Stimulated activated CD4-positive, alpha-beta T cell treated with anti-CD3 and anti-CD28 coated beads, TNF-alpha, amount 100 ng/mL, for 1 hour (primary cell): ENCODE data around the gene PPIL1.
"Not testable (repeated sequence)": the region's sequence is repeated elsewhere in the genome, so short reads cannot be mapped to it uniquely, and the experiment has no call there.

Experiments used
- DNase-seq, 3 donors: peaks; one replicate each; pipeline ENCODE4 v3.0.0-alpha.2; 2020; ENCODE audit warnings: low read depth in 3 of 3, low spot score in 1 of 3

PPIL1 gene

GRCh38 chr6:36817176-36817817 lies 57.3 kb downstream of the PPIL1 start:
- DNase-seq: no peak

DNA sequence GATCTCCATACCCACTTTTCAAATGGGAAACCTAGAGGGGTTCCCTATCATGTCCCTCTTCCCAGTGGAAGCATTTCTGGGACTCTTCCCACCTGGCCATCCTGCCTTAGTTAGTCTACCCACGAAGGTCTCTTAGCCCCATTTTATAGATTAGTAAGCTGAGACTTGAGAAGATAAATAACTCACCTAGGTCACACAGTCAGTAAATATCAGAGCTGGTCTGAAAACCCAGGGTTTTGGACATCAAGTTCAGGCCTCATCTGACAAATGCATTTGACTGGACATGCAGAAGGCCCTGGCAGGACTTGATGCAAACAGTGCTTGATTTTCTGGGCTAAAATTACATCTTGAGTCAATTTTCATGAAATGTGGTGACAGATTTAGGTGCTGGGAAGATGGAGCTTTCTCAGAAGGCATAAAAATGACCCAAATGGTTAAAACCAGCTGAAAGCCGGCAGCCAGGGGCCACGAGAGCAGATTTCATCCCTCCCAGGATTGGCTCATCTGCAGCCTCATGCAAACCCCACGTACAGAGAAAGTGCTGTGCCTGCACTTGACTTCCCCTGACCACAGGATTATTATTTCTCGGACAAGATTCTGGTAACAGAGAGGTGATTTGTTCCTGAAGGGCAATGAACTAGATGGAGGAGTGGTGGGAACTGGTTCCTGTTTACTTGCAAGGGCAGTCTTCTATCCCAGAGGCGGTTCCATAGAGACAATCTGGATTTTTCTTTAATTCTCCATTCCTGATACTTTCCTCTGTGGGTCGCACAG lies 58.5 kb downstream of the PPIL1 start:
- no peak for DNase-seq

DNA sequence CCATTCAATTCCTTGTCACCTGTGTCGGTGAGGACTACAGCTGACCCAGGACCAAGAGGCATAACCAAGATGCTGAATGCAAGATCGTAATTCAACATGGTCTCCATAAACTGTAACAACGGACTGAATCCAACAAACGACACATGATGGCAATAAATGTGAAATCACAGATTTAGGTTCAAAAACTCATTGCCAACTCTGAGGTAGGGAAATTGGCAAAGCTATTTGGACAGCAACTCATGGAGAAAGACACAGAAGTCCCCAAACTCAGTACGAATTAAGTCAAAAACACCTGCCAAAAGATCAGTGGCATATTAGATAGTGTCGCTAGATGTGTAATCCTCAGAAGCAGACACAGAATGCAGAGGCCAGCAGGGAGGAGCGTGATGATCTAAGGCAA lies 60.4 kb downstream of the PPIL1 start:
- DNase-seq: no peak

DNA sequence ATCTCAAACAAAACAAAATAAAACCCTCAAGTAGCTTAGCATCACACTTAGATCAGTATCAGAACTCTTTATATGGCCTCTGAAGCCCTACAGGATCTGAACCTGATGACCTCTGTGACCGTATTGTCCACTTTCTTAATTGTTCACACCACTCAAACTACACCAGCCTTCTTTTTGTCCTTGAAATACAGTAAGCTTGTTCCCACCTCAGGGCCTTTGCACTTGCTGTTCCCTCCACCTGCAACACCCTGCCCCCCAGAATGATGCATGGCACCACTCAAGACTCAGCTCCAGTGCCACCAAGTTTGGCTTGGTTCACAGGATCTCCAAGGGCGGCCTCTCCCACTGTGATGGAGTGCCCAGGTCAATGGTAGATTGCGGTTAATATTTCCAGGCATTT lies 61.1 kb downstream of the PPIL1 start:
- DNase-seq: no peak

- DNase-seq: not testable (repeated sequence)
Observed at GRCh38 chr6:36813047-36813446, 61.6 kb downstream of the PPIL1 start.

- DNase-seq: no peak
Observed at GRCh38 chr6:36809941-36810803, 64.4 kb downstream of the PPIL1 start.

DNA sequence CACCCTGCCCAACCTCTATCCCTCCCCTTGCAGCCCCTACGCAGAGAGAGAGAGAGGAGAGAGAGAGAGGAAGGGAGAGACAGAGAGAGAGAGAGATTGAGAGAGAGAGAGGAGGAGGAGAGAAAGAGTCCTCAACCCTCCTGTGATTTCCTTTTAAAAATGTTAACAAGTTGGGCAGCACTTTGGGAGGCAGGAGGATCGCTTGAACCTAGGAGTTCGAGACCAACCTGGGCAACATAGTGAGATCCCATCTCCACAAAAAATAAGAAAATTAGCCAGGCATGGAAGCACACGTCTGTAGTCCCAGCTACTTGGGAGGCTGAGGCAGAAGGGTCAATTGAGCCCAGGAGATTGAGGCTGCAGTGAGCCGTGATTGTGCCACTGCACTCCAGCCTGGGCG lies 65.4 kb downstream of the PPIL1 start:
- no peak for DNase-seq

DNA sequence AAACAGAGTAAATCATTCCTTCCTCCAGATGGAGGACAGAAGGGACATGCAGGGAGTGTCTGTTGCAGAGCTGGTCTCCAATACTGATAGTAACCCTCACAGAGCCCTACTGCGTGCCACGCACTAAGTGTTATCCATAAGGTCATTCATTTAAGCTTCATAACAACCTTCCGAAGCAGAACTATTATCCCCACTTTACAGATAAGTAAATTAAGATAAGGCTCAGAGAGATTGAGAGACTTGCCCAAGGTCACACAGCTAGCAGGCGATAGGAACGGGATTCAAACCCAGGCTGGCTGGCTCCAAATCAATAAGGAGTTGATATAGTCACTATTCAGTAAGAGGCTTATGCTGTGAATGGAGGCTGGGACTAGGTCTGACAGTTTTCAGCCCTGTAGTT lies 66.0 kb downstream of the PPIL1 start:
- DNase-seq: no peak

DNA sequence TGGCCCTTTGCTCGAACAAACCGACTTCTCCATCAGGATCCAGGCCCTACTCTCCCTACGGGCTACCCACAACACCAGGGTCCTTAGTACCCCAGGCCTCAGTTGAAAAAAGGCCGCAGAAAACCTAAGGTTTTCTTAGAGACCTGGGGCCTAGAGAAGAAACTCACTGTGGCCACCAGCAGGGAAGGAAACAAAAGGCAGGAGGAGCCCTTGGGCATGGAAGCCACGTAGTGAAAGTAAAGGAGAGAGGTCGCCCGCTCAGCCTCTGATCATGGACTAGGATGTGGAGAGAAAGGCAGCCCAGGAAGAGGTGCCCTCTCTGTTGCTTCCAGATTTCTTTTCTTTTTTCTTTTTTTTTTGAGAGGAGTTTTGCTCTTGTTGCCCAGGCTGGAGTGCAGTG lies 66.9 kb downstream of the PPIL1 start:
- no peak for DNase-seq

DNA sequence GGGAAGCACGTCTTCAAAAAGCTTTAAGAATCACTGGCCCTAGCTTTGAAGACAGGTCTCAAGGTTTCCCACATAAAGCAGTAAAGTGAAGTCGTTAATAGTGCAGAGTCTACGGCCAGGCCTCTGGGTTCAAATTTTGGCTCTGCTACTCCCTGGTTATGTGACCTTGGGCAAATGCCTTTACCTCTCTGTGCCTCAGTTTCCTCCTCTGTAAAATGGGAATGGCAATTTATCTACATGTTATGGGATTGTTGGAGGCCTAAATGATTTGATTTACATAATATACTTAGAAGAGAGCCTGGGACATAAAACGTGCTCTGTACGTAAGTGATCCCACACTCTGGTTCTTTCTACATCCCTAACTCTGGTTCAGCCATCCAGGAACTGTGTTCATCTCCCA lies 67.5 kb downstream of the PPIL1 start:
- DNase-seq: no peak

DNA sequence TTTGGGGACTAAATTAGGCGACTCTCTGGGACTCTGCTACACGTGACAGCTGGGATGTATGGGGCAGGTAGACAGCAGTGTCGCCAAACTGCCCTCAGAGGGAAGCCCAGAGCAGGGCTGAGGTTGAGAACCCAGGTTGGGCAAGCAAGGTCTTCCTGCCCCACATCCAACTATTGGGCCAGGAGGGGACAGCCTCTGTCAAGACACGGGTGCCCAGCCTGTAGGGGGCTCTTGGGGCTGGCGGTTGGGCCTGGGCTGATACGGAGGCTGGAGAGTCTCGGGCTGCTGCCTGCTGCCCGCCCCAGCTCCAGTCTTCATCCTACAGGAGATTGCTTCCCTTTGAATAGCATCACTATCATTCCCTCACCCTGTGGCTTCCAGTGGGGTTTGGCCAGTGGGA lies 68.7 kb downstream of the PPIL1 start:
- DNase-seq: no peak

DNA sequence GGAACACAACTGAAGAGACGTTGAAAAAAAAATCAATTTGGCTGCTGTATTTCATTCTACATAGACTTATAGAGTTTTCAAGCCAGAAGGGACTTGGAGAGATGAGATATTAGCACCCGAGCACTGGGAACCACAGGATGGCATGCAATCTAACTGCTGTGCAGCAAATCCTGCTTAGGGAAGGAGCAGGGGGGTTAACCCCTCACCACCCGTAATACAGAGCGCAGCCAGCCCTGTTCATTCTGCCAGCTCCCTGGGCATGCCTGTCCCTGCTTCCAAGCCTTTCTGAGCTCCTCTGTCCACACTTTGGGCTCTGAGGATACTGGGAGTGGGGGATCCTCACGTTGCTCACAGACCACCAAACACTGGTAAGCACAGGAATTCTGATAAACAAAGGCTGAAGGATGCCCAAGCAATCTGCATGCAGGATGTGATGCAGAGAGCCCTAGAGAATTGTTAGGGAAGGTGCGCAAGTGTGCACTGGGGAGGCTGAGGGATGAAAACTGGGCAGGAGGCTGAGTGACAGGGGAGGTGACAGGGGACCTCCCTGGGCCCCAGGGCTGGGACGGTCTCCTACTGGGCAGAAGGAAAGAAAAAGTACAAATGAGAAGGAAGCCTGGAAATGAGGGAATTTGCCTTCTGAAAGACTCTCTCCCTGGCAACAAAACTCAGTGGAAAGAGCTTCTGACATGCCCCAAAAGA lies 69.4 kb downstream of the PPIL1 start:
- DNase-seq: no peak
